WTC11 (cell line): ENCODE results near the gene INCENP. TPM values are rescaled to one million over a fixed set of nuclear protein-coding genes. Genes with fewer than 3 reads are reported as not detected.

Experiments
- ATAC-seq: fragments of 200-7000 bp; cut with Tn5 transposase; 2 replicates; pipeline ENCODE4 v1.10.0; 2021; ENCODE audit warnings: mild to moderate bottlenecking, moderate library complexity
- CTCF ChIA-PET: fragments of 300-600 bp; sonication (Branson Sonifier 250); formaldehyde crosslinking; loops from one replicate; lab custom pipeline; 2021; ENCODE audit warnings: antibody characterized with exemption; lab: Charles Lee
- POLR2A ChIA-PET: fragments of 350-600 bp; sonication (Branson Sonifier 250); formaldehyde crosslinking; loops from one replicate; lab custom pipeline; 2021; ENCODE audit warnings: antibody characterized with exemption; lab: Charles Lee
- DNase-seq: peaks from one replicate; pipeline ENCODE4 v3.0.0; 2021; ENCODE audit warnings: low spot score
- H3K27ac Mint-ChIP-seq: 2 replicates; pipeline ENCODE4 v1.8.0; 2021; ENCODE audit warnings: mixed read lengths
- H3K27me3 Mint-ChIP-seq: 2 replicates; pipeline ENCODE4 v1.8.0; 2021; ENCODE audit warnings: low read depth, mild to moderate bottlenecking, moderate library complexity, mixed read lengths
- H3K36me3 Mint-ChIP-seq: 2 replicates; pipeline ENCODE4 v1.8.0; 2021; ENCODE audit warnings: mixed read lengths
- H3K4me1 Mint-ChIP-seq: 2 replicates; pipeline ENCODE4 v1.8.0; 2022; ENCODE audit warnings: mixed read lengths
- H3K4me3 Mint-ChIP-seq: 2 replicates; pipeline ENCODE4 v1.8.0; 2021; ENCODE audit warnings: mild to moderate bottlenecking, moderate library complexity, mixed read lengths
- H3K9me3 Mint-ChIP-seq: 2 replicates; pipeline ENCODE4 v1.8.0; 2021; ENCODE audit warnings: mixed read lengths
- ATF1 ChIP-seq: sonication (generic); formaldehyde crosslinking; IDR thresholded peaks from 2 replicates; pipeline ENCODE4 v1.8.1; 2023; ENCODE audit warnings: mild to moderate bottlenecking, moderate library complexity, missing genetic modification reagents
- CREB1 ChIP-seq: sonication (generic); formaldehyde crosslinking; IDR thresholded peaks from 2 replicates; pipeline ENCODE4 v1.8.0; 2023; ENCODE audit warnings: mild to moderate bottlenecking, missing genetic modification reagents
- GABPB1 ChIP-seq: sonication (generic); formaldehyde crosslinking; IDR thresholded peaks from 2 replicates; pipeline ENCODE4 v1.8.1; 2023; ENCODE audit warnings: mild to moderate bottlenecking, missing genetic modification reagents
- HMGA2 ChIP-seq: fragments of 250-450 bp; sonication (Bioruptor Pico); IDR thresholded peaks from 2 replicates; pipeline ENCODE4 v1.4.0; 2021; ENCODE audit warnings: mild to moderate bottlenecking, moderate library complexity
- HMGXB4 ChIP-seq: sonication (generic); formaldehyde crosslinking; IDR thresholded peaks from 2 replicates; pipeline ENCODE4 v1.8.1; 2023; ENCODE audit warnings: mild to moderate bottlenecking, moderate library complexity, missing genetic modification reagents
- JUN ChIP-seq: sonication (generic); formaldehyde crosslinking; IDR thresholded peaks from 2 replicates; pipeline ENCODE4 v1.8.0; 2023; ENCODE audit warnings: mild to moderate bottlenecking, missing genetic modification reagents
- NFYB ChIP-seq: sonication (generic); formaldehyde crosslinking; conservative IDR thresholded peaks from 2 replicates; pipeline ENCODE4 v1.8.0; 2022; ENCODE audit warnings: low read depth, missing genetic modification reagents
- NR1H2 ChIP-seq: sonication (generic); formaldehyde crosslinking; IDR thresholded peaks from 2 replicates; pipeline ENCODE4 v1.9.0; 2021; ENCODE audit warnings: mild to moderate bottlenecking, moderate library complexity, missing genetic modification reagents
- OVOL2 ChIP-seq: fragments of 250-450 bp; sonication (Bioruptor Pico); IDR thresholded peaks from 2 replicates; pipeline ENCODE4 v1.9.0; 2021; ENCODE audit warnings: mild to moderate bottlenecking, borderline replicate concordance
- RORB ChIP-seq: fragments of 250-450 bp; sonication (Bioruptor Pico); IDR thresholded peaks from 2 replicates; pipeline ENCODE4 v1.9.0; 2021; ENCODE audit warnings: mild to moderate bottlenecking
- SMAD4 ChIP-seq: sonication (generic); formaldehyde crosslinking; IDR thresholded peaks from 2 replicates; pipeline ENCODE4 v1.8.0; 2022; ENCODE audit warnings: mild to moderate bottlenecking, missing genetic modification reagents
- STAT6 ChIP-seq: sonication (generic); formaldehyde crosslinking; conservative IDR thresholded peaks from 2 replicates; pipeline ENCODE4 v1.8.1; 2023; ENCODE audit warnings: mild to moderate bottlenecking, low read depth, missing genetic modification reagents, moderate library complexity
- TEAD1 ChIP-seq: sonication (generic); formaldehyde crosslinking; IDR thresholded peaks from 2 replicates; pipeline ENCODE4 v1.8.0; 2022; ENCODE audit warnings: mild to moderate bottlenecking, missing genetic modification reagents
- ZBTB21 ChIP-seq: sonication (generic); formaldehyde crosslinking; IDR thresholded peaks from 2 replicates; pipeline ENCODE4 v1.8.1; 2023; ENCODE audit warnings: mild to moderate bottlenecking, missing genetic modification reagents, borderline replicate concordance
- ZNF396 ChIP-seq: fragments of 250-450 bp; sonication (Bioruptor Pico); IDR thresholded peaks from 2 replicates; pipeline ENCODE4 v1.8.0; 2021; ENCODE audit warnings: mild to moderate bottlenecking, moderate library complexity, borderline replicate concordance
- total RNA-seq: library from RNA; stranded (reverse); gene quantifications from 3 replicates; pipeline ENCODE4 v1.2.3, GENCODE V29; 2021
- TF ChIP-seq, protein P1 (sequence below): sonication (generic); formaldehyde crosslinking; IDR thresholded peaks from 2 replicates; pipeline ENCODE4 v1.8.0; 2023; ENCODE audit warnings: mild to moderate bottlenecking, missing genetic modification reagents
- TF ChIP-seq, protein P2 (sequence below): sonication (generic); formaldehyde crosslinking; conservative IDR thresholded peaks from 2 replicates; pipeline ENCODE4 v1.8.1; 2022; ENCODE audit warnings: mild to moderate bottlenecking, missing genetic modification reagents
- TF ChIP-seq, protein P3 (sequence below): sonication (generic); formaldehyde crosslinking; IDR thresholded peaks from 2 replicates; pipeline ENCODE4 v1.8.0; 2022; ENCODE audit warnings: mild to moderate bottlenecking, missing genetic modification reagents
- TF ChIP-seq, protein P4 (sequence below): sonication (generic); formaldehyde crosslinking; IDR thresholded peaks from 2 replicates; pipeline ENCODE4 v1.8.1; 2022; ENCODE audit warnings: mild to moderate bottlenecking, missing genetic modification reagents, moderate library complexity, borderline replicate concordance
- TF ChIP-seq, protein P5 (sequence below): sonication (generic); formaldehyde crosslinking; IDR thresholded peaks from 2 replicates; pipeline ENCODE4 v1.8.1; 2023; ENCODE audit warnings: mild to moderate bottlenecking, missing genetic modification reagents, moderate library complexity
- TF ChIP-seq, protein P6 (sequence below): sonication (generic); formaldehyde crosslinking; IDR thresholded peaks from 2 replicates; pipeline ENCODE4 v1.8.1; 2023; ENCODE audit warnings: mild to moderate bottlenecking, missing genetic modification reagents
- TF ChIP-seq, protein P7 (sequence below): fragments of 200-600 bp; IDR thresholded peaks from 2 replicates; pipeline ENCODE4 v1.8.0; 2022; ENCODE audit warnings: antibody characterized with exemption

INCENP gene
- total RNA-seq, 1 experiment from 2014 or later = 158 TPM

GRCh38 chr11:62088331-62088933 is 35.4 kb upstream of the INCENP start (continued):
- TF ChIP-seq, protein P1, sequence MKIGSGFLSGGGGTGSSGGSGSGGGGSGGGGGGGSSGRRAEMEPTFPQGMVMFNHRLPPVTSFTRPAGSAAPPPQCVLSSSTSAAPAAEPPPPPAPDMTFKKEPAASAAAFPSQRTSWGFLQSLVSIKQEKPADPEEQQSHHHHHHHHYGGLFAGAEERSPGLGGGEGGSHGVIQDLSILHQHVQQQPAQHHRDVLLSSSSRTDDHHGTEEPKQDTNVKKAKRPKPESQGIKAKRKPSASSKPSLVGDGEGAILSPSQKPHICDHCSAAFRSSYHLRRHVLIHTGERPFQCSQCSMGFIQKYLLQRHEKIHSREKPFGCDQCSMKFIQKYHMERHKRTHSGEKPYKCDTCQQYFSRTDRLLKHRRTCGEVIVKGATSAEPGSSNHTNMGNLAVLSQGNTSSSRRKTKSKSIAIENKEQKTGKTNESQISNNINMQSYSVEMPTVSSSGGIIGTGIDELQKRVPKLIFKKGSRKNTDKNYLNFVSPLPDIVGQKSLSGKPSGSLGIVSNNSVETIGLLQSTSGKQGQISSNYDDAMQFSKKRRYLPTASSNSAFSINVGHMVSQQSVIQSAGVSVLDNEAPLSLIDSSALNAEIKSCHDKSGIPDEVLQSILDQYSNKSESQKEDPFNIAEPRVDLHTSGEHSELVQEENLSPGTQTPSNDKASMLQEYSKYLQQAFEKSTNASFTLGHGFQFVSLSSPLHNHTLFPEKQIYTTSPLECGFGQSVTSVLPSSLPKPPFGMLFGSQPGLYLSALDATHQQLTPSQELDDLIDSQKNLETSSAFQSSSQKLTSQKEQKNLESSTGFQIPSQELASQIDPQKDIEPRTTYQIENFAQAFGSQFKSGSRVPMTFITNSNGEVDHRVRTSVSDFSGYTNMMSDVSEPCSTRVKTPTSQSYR (CRISPR knock-in tag) = no peak
- TF ChIP-seq, protein P2, sequence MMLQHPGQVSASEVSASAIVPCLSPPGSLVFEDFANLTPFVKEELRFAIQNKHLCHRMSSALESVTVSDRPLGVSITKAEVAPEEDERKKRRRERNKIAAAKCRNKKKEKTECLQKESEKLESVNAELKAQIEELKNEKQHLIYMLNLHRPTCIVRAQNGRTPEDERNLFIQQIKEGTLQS (CRISPR knock-in tag) = no peak
- TF ChIP-seq, protein P3, sequence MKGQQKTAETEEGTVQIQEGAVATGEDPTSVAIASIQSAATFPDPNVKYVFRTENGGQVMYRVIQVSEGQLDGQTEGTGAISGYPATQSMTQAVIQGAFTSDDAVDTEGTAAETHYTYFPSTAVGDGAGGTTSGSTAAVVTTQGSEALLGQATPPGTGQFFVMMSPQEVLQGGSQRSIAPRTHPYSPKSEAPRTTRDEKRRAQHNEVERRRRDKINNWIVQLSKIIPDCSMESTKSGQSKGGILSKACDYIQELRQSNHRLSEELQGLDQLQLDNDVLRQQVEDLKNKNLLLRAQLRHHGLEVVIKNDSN = no peak
- TF ChIP-seq ZNF396 (CRISPR knock-in tag) (no peak), NR1H2 (no peak), OVOL2 (CRISPR knock-in tag) (no peak), SMAD4 (CRISPR knock-in tag) (no peak), JUN (CRISPR knock-in tag) (no peak), ZBTB21 (CRISPR knock-in tag) (no peak)
- TF ChIP-seq, protein P4, sequence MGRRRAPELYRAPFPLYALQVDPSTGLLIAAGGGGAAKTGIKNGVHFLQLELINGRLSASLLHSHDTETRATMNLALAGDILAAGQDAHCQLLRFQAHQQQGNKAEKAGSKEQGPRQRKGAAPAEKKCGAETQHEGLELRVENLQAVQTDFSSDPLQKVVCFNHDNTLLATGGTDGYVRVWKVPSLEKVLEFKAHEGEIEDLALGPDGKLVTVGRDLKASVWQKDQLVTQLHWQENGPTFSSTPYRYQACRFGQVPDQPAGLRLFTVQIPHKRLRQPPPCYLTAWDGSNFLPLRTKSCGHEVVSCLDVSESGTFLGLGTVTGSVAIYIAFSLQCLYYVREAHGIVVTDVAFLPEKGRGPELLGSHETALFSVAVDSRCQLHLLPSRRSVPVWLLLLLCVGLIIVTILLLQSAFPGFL (CRISPR knock-in tag) = no peak
- TF ChIP-seq, protein P5, sequence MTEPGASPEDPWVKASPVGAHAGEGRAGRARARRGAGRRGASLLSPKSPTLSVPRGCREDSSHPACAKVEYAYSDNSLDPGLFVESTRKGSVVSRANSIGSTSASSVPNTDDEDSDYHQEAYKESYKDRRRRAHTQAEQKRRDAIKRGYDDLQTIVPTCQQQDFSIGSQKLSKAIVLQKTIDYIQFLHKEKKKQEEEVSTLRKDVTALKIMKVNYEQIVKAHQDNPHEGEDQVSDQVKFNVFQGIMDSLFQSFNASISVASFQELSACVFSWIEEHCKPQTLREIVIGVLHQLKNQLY (CRISPR knock-in tag) = no peak
- TF ChIP-seq, all 79 proteins: peak for 0

GRCh38 chr11:62103141-62103540 is 20.7 kb upstream of the INCENP start:
- H3K4me1 Mint-ChIP-seq = peaks cover 22% of the 10 kb centered on the region
- ChIA-PET CTCF (interaction anchor here (0.6 to 1.8 kb wide), 4 partner anchors 21 to 205 kb away, joined by 3 to 8 read pairs (median 5); no protein-coding TSS in a partner anchor), POLR2A (interaction anchor here (0.6 kb wide), 1 partner anchor 74 kb away, joined by 3 read pairs; no protein-coding TSS in a partner anchor)
- H3K9me3 Mint-ChIP-seq = peaks cover 17% of the 10 kb centered on the region
- peaks cover 4% of the 10 kb centered on the region for H3K36me3 Mint-ChIP-seq
- no peak overlapping the region for H3K4me3 Mint-ChIP-seq
- DNase-seq (no peak), ATAC-seq (peak; percentile 47)
- H3K27ac Mint-ChIP-seq = no peak overlapping the region
- H3K27me3 Mint-ChIP-seq = 0 out of 2 replicates have a peak, but pooled peaks cover 4% of the 10 kb centered on the region
- no peak for TF ChIP-seq ATF1 (CRISPR knock-in tag)
- TF ChIP-seq STAT6 (CRISPR knock-in tag) = no peak
- TF ChIP-seq, protein P6, sequence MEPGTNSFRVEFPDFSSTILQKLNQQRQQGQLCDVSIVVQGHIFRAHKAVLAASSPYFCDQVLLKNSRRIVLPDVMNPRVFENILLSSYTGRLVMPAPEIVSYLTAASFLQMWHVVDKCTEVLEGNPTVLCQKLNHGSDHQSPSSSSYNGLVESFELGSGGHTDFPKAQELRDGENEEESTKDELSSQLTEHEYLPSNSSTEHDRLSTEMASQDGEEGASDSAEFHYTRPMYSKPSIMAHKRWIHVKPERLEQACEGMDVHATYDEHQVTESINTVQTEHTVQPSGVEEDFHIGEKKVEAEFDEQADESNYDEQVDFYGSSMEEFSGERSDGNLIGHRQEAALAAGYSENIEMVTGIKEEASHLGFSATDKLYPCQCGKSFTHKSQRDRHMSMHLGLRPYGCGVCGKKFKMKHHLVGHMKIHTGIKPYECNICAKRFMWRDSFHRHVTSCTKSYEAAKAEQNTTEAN = no peak
- no peak for TF ChIP-seq HMGA2
- TF ChIP-seq RORB = no peak
- TF ChIP-seq, protein P7, sequence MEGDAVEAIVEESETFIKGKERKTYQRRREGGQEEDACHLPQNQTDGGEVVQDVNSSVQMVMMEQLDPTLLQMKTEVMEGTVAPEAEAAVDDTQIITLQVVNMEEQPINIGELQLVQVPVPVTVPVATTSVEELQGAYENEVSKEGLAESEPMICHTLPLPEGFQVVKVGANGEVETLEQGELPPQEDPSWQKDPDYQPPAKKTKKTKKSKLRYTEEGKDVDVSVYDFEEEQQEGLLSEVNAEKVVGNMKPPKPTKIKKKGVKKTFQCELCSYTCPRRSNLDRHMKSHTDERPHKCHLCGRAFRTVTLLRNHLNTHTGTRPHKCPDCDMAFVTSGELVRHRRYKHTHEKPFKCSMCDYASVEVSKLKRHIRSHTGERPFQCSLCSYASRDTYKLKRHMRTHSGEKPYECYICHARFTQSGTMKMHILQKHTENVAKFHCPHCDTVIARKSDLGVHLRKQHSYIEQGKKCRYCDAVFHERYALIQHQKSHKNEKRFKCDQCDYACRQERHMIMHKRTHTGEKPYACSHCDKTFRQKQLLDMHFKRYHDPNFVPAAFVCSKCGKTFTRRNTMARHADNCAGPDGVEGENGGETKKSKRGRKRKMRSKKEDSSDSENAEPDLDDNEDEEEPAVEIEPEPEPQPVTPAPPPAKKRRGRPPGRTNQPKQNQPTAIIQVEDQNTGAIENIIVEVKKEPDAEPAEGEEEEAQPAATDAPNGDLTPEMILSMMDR = no peak
- TF ChIP-seq GABPB1 (CRISPR knock-in tag) = no peak
- no peak for TF ChIP-seq HMGXB4 (CRISPR knock-in tag)
- TF ChIP-seq CREB1 (CRISPR knock-in tag) = no peak
- TF ChIP-seq TEAD1 (CRISPR knock-in tag) = no peak
- TF ChIP-seq NFYB (CRISPR knock-in tag) = no peak
